Peyer's patch (tissue), 4 donors: ENCODE data around the gene KLF12. TPM values are rescaled to one million over a fixed set of nuclear protein-coding genes. Genes with fewer than 3 reads are reported as not detected.

Experiments used
- DNase-seq, 3 donors: peaks; one replicate each; pipeline ENCODE4 v3.0.0-alpha.2; 2017 to 2019
- H3K27ac ChIP-seq, 4 donors: fragments of 200-600 bp; sonication (generic); one replicate each; pipeline ENCODE4 v1.5.1; 2016 to 2019
- H3K27me3 ChIP-seq, 2 donors: fragments of 200-600 bp; sonication (generic); one replicate each; pipeline ENCODE4 v1.5.1; 2019
- H3K36me3 ChIP-seq, 3 donors: fragments of 200-600 bp; sonication (generic); one replicate each; pipeline ENCODE4 v1.5.1; 2016 to 2019
- H3K4me1 ChIP-seq, 4 donors: fragments of 200-600 bp; sonication (generic); one replicate each; pipeline ENCODE4 v1.5.1; 2016 to 2019
- H3K4me3 ChIP-seq, 4 donors: fragments of 200-600 bp; sonication (generic); 1 replicate in 3 of 4; 2 replicates in 1 of 4; pipeline ENCODE4 v1.5.1; 2016 to 2019; ENCODE audit warnings: mild to moderate bottlenecking in 1 of 4
- H3K9me3 ChIP-seq, 4 donors: fragments of 200-600 bp; sonication (generic); one replicate each; pipeline ENCODE4 v1.5.1; 2016 to 2019; ENCODE audit warnings: mild to moderate bottlenecking in 1 of 4
- CTCF ChIP-seq, 6 experiments: fragments of 450-650 bp in 4 of 6; fragments of 200-600 bp in 2 of 6; sonication (generic) in 1 of 6; IDR thresholded peaks; one replicate each; pipeline ENCODE4 v1.5.1; 2017 to 2019; ENCODE audit warnings: antibody characterized with exemption in 6 of 6, mild to moderate bottlenecking in 3 of 6, moderate library complexity in 1 of 6
- POLR2A ChIP-seq, 2 donors: fragments of 450-650 bp; IDR thresholded peaks; one replicate each; pipeline ENCODE4 v1.5.1; 2017; ENCODE audit warnings: antibody characterized with exemption in 2 of 2, mild to moderate bottlenecking in 2 of 2, moderate library complexity in 2 of 2
- total RNA-seq, 4 donors: library from RNA; depleted of rRNA; stranded (reverse); fragments of >200 nt; gene quantifications; one replicate each; pipeline ENCODE4 v1.1.0, GENCODE V29; 2016

The KLF12 gene
- total RNA-seq, 4 donors from 2014 or later, result 1.4 to 23.1 (median 2.7) TPM

GRCh38 chr13:74118328-74118727 is 15.9 kb downstream of the KLF12 start:
- DNase-seq, result no peak
- Histone ChIP-seq H3K36me3 (no peaks in the 10 kb centered on the region), H3K9me3 (peaks cover 0 to 7% (median 0%) of the 10 kb centered on the region in 4 donors), H3K4me1 (no peaks in the 10 kb centered on the region), H3K4me3 (no peak overlapping the region), H3K27me3 (no peaks in the 10 kb centered on the region), H3K27ac (no peak overlapping the region)
- TF ChIP-seq POLR2A (IDR thresholded peaks at IDR 0.05), result no peak
- no peak for TF ChIP-seq CTCF (IDR thresholded peaks at IDR 0.05)

GRCh38 chr13:74117207-74117705 is 16.9 kb downstream of the KLF12 start:
- Histone ChIP-seq H3K36me3 (no peaks in the 10 kb centered on the region), H3K4me1 (no peaks in the 10 kb centered on the region), H3K27ac (no peak overlapping the region), H3K4me3 (no peak overlapping the region), H3K27me3 (no peaks in the 10 kb centered on the region), H3K9me3 (peaks cover 0 to 7% (median 0%) of the 10 kb centered on the region in 4 donors)
- no peak for TF ChIP-seq POLR2A (IDR thresholded peaks at IDR 0.05)
- no peak for TF ChIP-seq CTCF (IDR thresholded peaks at IDR 0.05)
- no peak for DNase-seq

GRCh38 chr13:74115133-74115532 is 19.1 kb downstream of the KLF12 start:
- no peaks in the 10 kb centered on the region for H3K27me3 ChIP-seq
- TF ChIP-seq CTCF (IDR thresholded peaks at IDR 0.05), result no peak
- no peak for TF ChIP-seq POLR2A (IDR thresholded peaks at IDR 0.05)
- H3K9me3 ChIP-seq, result peaks cover 0 to 7% (median 0%) of the 10 kb centered on the region in 4 donors
- H3K4me1 ChIP-seq, result no peaks in the 10 kb centered on the region
- no peak overlapping the region for H3K4me3 ChIP-seq
- DNase-seq, result no peak
- no peak overlapping the region for H3K27ac ChIP-seq
- no peaks in the 10 kb centered on the region for H3K36me3 ChIP-seq

GRCh38 chr13:74114641-74115040 is 19.6 kb downstream of the KLF12 start:
- Histone ChIP-seq H3K4me1 (no peaks in the 10 kb centered on the region), H3K36me3 (no peaks in the 10 kb centered on the region)
- TF ChIP-seq POLR2A (IDR thresholded peaks at IDR 0.05) (no peak), CTCF (IDR thresholded peaks at IDR 0.05) (no peak)

GRCh38 chr13:74114202-74114601 is 20.0 kb downstream of the KLF12 start:
- no peaks in the 10 kb centered on the region for H3K27me3 ChIP-seq
- no peak overlapping the region for H3K4me3 ChIP-seq
- TF ChIP-seq CTCF (IDR thresholded peaks at IDR 0.05), result no peak
- TF ChIP-seq POLR2A (IDR thresholded peaks at IDR 0.05), result no peak
- H3K9me3 ChIP-seq, result peaks cover 0 to 5% (median 0%) of the 10 kb centered on the region in 4 donors
- no peak for DNase-seq
- H3K27ac ChIP-seq, result no peak overlapping the region
- H3K36me3 ChIP-seq, result no peaks in the 10 kb centered on the region
- no peaks in the 10 kb centered on the region for H3K4me1 ChIP-seq

More at GRCh38 chr13:74114641-74115040, 19.6 kb downstream of the KLF12 start:
- peaks cover 0 to 7% (median 0%) of the 10 kb centered on the region in 4 donors for H3K9me3 ChIP-seq
- H3K4me3 ChIP-seq, result no peak overlapping the region
- no peaks in the 10 kb centered on the region for H3K27me3 ChIP-seq
- no peak overlapping the region for H3K27ac ChIP-seq
- DNase-seq, result no peak
